ENCODE results near the gene ALG2.

Gene ALG2

DNA sequence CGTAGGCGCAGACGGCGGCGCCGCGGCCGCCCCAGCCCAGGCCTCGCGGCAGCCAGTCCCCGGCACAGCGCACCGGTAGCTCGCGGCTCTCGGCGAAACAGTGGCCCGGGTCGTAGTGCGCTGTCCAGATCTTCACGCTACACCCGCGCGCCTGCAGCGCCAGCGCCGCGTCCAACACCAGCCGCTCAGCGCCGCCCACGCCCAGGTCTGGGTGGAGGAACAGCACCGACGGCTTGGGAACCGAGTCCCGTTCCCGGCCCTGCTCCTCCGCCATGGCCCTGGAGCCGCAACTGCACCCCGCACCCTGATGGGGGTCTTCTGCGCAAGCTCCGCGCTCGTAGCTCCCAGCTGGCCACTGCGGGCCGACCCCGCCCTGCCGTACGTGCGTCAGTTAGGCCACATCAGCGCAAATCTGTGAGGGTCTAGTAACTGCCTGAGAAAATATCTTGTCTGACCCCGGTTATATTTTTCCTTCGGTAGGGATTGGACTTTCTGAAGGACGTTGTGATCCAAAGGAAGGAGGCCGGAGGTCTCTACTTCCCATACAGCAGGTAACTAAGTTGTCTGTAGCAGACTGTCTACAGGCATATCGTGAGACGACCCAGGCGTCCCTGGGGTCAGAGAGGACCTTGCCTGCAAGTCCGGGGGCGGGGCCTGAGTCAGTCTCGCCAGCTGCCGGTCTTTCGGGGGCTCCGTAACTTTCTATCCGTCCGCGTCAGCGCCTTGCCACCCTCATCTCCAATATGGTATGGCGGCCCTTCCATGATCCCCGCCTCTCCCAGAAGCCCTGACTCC lies at the start of gene ALG2, which contains the start of gene SEC61B:
ALG2 (minus strand) TSS at position 322 of the 795 bp plus-strand sequence; CDS start at position 274, 48 bp downstream.
SEC61B (plus strand) TSS at position 662 of the 795 bp plus-strand sequence; CDS start at position 744, 82 bp downstream.
- Mint-ChIP-seq H3K9me3 (no peaks in the 10 kb centered on the region), H3K4me1 (ENCODE audit: low read depth) (peaks cover 42% of the 10 kb centered on the region), H3K27me3 (ENCODE audit: low read depth) (no peaks in the 10 kb centered on the region), H3K36me3 (ENCODE audit: low read depth) (peaks cover 53% of the 10 kb centered on the region), H3K4me3 (peak within 1 kb of the TSS; percentile 98), H3K27ac (peak within 1 kb of the TSS; percentile 99)
- DNase-seq (ENCODE audit: low spot score), result peak; percentile 90

GRCh38 chr9:99270491-99270890 lies 48.7 kb upstream of the ALG2 start:
- no peak overlapping the region for H3K4me3 Mint-ChIP-seq
- H3K4me1 Mint-ChIP-seq (ENCODE audit: low read depth), result peaks cover 9% of the 10 kb centered on the region
- no peak for DNase-seq (ENCODE audit: low spot score)
- H3K36me3 Mint-ChIP-seq (ENCODE audit: low read depth), result no peaks in the 10 kb centered on the region
- no peaks in the 10 kb centered on the region for H3K9me3 Mint-ChIP-seq
- peaks cover 6% of the 10 kb centered on the region for H3K27me3 Mint-ChIP-seq (ENCODE audit: low read depth)
- H3K27ac Mint-ChIP-seq, result no peak overlapping the region

DNA sequence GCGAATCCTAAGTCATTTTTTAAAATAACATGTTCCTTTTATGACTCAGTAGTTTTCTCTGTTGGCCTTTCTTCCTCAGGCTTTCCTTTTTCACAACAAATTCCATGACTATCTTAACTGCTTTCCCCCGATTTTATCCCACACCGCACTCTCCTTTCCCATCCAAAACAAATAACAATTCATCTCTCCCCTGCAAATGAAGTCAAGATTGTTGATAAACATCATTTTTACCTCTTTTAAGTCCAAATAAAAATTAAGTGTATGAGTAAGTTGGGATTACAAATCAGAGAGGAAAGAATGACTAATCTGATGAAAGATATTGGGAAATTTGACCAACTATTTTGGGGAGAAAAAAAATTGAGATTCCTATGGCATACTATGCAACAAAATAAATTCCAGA lies 47.7 kb upstream of the ALG2 start:
- H3K36me3 Mint-ChIP-seq (ENCODE audit: low read depth), result no peaks in the 10 kb centered on the region
- no peak overlapping the region for H3K4me3 Mint-ChIP-seq
- no peak overlapping the region for H3K27ac Mint-ChIP-seq
- peaks cover 9% of the 10 kb centered on the region for H3K4me1 Mint-ChIP-seq (ENCODE audit: low read depth)
- H3K9me3 Mint-ChIP-seq, result no peaks in the 10 kb centered on the region
- peaks cover 6% of the 10 kb centered on the region for H3K27me3 Mint-ChIP-seq (ENCODE audit: low read depth)
- no peak for DNase-seq (ENCODE audit: low spot score)

- Mint-ChIP-seq H3K27me3 (ENCODE audit: low read depth) (peaks cover 6% of the 10 kb centered on the region), H3K27ac (no peak overlapping the region), H3K4me1 (ENCODE audit: low read depth) (peaks cover 15% of the 10 kb centered on the region), H3K4me3 (no peak overlapping the region), H3K36me3 (ENCODE audit: low read depth) (no peaks in the 10 kb centered on the region), H3K9me3 (no peaks in the 10 kb centered on the region)
- DNase-seq (ENCODE audit: low spot score), result peak; percentile 67
Observed at GRCh38 chr9:99266255-99267023, 44.7 kb upstream of the ALG2 start.

DNA sequence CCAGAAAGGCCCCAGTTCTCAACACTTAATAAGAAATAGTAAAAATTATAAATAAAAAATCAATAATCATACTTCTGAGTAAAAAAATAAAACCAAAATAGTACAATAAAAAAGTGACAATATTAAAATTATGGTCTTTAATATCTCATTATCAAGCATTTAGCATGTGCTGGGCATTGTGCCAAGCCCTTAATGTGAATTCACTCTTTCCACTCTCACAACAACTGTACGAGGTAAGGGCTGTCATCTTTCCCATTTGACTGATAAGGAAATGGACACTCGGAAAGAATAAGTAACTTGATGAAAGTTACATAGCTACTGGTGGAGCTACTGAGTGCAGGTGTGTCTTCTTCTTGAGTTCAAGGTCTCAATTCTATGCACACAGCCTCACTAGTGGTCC lies 43.9 kb upstream of the ALG2 start:
- no peak for DNase-seq (ENCODE audit: low spot score)
- Mint-ChIP-seq H3K27ac (no peak overlapping the region), H3K9me3 (no peaks in the 10 kb centered on the region), H3K27me3 (ENCODE audit: low read depth) (peaks cover 2% of the 10 kb centered on the region), H3K4me1 (ENCODE audit: low read depth) (peaks cover 15% of the 10 kb centered on the region), H3K36me3 (ENCODE audit: low read depth) (no peaks in the 10 kb centered on the region), H3K4me3 (no peak overlapping the region)

DNA sequence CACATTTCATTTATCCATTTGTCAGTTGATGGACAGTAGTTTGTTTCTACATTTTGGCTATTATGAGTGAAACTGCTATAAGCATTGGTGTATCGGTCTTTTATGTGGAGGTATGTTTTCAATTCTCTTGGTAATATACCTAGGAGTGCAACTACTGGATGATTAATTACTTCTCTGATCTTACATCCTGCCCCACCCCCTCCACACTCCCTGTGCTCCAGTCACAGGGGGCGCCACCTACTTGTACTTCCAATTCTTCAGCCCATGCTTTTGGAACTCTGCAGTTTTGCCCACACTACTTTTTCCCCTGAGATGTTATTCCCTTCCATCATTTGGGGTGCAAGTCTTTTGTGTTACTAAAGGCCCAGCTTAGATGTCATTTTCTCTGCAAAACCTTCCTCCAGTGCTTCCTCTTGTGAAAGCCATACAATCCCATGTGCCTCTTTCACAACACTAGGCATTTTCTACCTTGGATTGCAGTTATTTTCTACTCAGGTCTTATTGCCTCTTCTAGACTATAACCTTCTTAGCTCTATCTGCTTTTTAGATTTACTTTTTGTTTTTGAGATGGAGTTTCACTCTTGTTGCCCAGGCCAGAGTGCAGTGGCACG lies 42.4 kb upstream of the ALG2 start:
- DNase-seq (ENCODE audit: low spot score), result no peak

GRCh38 chr9:99262949-99263418 lies 41.2 kb upstream of the ALG2 start:
- Mint-ChIP-seq H3K27me3 (ENCODE audit: low read depth) (no peaks in the 10 kb centered on the region), H3K36me3 (ENCODE audit: low read depth) (no peaks in the 10 kb centered on the region), H3K4me3 (no peak overlapping the region), H3K9me3 (no peaks in the 10 kb centered on the region), H3K4me1 (ENCODE audit: low read depth) (peaks cover 19% of the 10 kb centered on the region), H3K27ac (no peak overlapping the region)
- no peak for DNase-seq (ENCODE audit: low spot score)

More for the DNA sequence above, 42.4 kb upstream of the ALG2 start:
- Mint-ChIP-seq H3K9me3 (no peaks in the 10 kb centered on the region), H3K4me1 (ENCODE audit: low read depth) (peaks cover 19% of the 10 kb centered on the region), H3K27ac (no peak overlapping the region), H3K36me3 (ENCODE audit: low read depth) (no peaks in the 10 kb centered on the region), H3K4me3 (no peak overlapping the region), H3K27me3 (ENCODE audit: low read depth) (no peaks in the 10 kb centered on the region)

DNA sequence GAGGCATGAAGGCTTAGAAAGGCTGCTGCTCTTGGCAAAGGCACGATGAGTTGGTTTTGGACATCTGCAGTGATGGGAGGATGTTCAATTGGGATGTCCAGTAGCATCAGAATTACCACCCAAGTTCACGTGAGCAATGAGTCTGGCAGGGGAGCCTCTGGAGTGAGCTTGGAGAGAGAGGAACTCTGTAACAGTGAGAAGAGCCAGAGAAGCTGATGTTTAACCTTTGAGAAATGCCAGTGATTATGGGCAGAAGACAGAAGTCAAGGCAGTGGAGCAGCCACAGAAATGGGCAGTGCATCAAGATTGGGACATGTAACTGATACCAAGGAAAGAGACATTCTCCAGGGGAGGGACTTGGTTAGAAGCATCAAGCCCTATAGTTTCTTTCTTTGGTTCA lies 40.2 kb upstream of the ALG2 start:
- no peaks in the 10 kb centered on the region for H3K27me3 Mint-ChIP-seq (ENCODE audit: low read depth)

DNA sequence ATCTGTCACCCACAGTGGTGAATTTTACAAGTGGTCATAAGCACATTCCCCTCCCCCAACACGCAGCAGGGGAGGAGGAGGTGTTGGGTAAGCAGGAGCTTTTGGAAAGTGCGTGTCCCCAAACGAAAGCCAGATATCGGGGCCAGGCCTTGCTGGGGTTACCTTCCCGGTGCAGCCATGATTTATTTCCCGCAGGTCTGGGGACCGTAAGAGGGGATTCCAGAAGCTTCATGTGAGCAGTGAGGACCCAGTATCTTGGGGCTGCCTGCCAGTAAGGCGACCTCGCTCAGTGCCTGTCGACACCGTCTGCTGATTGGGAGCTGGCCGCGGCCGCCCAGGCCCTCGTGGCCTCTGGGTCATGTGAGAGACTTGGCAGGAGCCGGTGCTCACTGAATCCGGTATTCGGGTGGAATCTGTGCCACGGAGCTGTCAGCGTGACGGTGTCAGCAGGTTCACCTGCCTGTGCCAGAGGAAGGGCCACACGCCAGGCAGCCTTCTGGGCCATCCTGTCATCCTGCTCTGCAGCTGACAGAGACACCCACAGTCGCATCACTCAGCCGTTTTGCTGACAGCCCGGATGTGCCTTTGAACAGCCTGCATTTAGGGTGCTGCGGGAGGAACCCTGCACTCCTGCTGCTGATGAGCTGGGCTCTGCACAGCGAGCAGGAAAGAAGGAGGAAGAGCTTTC lies 37.6 kb upstream of the ALG2 start:
- Mint-ChIP-seq H3K4me1 (ENCODE audit: low read depth) (peaks cover 16% of the 10 kb centered on the region), H3K27ac (peak overlapping the region; percentile 92), H3K4me3 (peak overlapping the region; percentile 72), H3K9me3 (no peaks in the 10 kb centered on the region), H3K36me3 (ENCODE audit: low read depth) (no peaks in the 10 kb centered on the region), H3K27me3 (ENCODE audit: low read depth) (no peaks in the 10 kb centered on the region)
- DNase-seq (ENCODE audit: low spot score), result peak; percentile 35

More for the DNA sequence above, 40.2 kb upstream of the ALG2 start:
- no peak overlapping the region for H3K4me3 Mint-ChIP-seq
- no peaks in the 10 kb centered on the region for H3K36me3 Mint-ChIP-seq (ENCODE audit: low read depth)
- H3K4me1 Mint-ChIP-seq (ENCODE audit: low read depth), result peaks cover 17% of the 10 kb centered on the region
- no peak for DNase-seq (ENCODE audit: low spot score)
- no peaks in the 10 kb centered on the region for H3K9me3 Mint-ChIP-seq
- H3K27ac Mint-ChIP-seq, result no peak overlapping the region

GRCh38 chr9:99257723-99258389 lies 36.1 kb upstream of the ALG2 start:
- no peaks in the 10 kb centered on the region for H3K9me3 Mint-ChIP-seq
- DNase-seq (ENCODE audit: low spot score), result no peak
- H3K27me3 Mint-ChIP-seq (ENCODE audit: low read depth), result no peaks in the 10 kb centered on the region
- H3K27ac Mint-ChIP-seq, result no peak overlapping the region
- peaks cover 24% of the 10 kb centered on the region for H3K4me1 Mint-ChIP-seq (ENCODE audit: low read depth)
- no peaks in the 10 kb centered on the region for H3K36me3 Mint-ChIP-seq (ENCODE audit: low read depth)
- H3K4me3 Mint-ChIP-seq, result no peak overlapping the region

DNA sequence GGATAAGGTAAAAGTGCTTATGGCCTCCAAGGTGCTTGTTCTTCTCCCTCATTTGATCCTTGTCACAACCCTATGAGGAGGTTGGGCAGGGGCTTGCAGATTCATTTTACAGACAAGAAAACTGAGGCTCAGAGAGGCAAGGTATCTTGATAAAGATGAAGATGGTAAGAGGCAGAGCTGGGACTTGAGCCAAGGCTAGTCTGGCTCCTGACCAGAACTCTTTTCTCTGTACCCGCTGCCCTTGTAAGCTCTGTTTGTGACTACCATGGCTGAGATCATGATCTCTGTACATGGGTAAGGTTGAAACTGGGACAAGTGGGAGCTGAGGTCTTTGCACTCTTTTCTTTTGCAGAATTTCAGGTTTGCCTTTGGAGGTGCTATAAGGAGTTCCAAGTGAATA lies 33.9 kb upstream of the ALG2 start:
- DNase-seq (ENCODE audit: low spot score), result no peak
- Mint-ChIP-seq H3K4me1 (ENCODE audit: low read depth) (peaks cover 26% of the 10 kb centered on the region), H3K27ac (no peak overlapping the region), H3K9me3 (no peaks in the 10 kb centered on the region), H3K36me3 (ENCODE audit: low read depth) (no peaks in the 10 kb centered on the region), H3K27me3 (ENCODE audit: low read depth) (no peaks in the 10 kb centered on the region), H3K4me3 (no peak overlapping the region)

- H3K27ac Mint-ChIP-seq, result peak overlapping the region; percentile 87
- no peaks in the 10 kb centered on the region for H3K27me3 Mint-ChIP-seq (ENCODE audit: low read depth)
- H3K4me1 Mint-ChIP-seq (ENCODE audit: low read depth), result peaks cover 28% of the 10 kb centered on the region
- H3K4me3 Mint-ChIP-seq, result peak overlapping the region; percentile 66
- H3K9me3 Mint-ChIP-seq, result no peaks in the 10 kb centered on the region
- H3K36me3 Mint-ChIP-seq (ENCODE audit: low read depth), result no peaks in the 10 kb centered on the region
- DNase-seq (ENCODE audit: low spot score), result peak; percentile 93
Observed at GRCh38 chr9:99253772-99254431, 32.2 kb upstream of the ALG2 start.

DNA sequence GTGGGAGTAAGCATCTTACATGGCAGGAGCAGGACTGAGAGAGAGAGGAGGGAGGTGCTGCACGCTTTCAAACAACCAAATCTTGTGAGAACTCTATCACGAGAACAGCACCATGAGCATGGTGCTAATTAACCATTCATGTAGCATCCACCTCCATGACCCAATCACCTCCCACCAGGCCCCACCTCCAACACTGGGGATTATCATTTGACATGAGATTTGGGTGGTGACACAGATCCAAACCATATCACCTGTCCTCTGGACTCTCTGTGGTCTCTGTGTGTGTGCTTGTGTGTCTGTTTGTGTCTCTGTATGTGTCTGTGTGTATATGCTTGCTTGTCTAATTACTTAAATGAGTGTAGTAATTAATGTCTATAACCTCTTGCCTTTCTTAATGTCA lies 31.4 kb upstream of the ALG2 start:
- peak overlapping the region; percentile 66 for H3K4me3 Mint-ChIP-seq
- H3K27me3 Mint-ChIP-seq (ENCODE audit: low read depth), result no peaks in the 10 kb centered on the region
- DNase-seq (ENCODE audit: low spot score), result peak; percentile 60
- no peaks in the 10 kb centered on the region for H3K36me3 Mint-ChIP-seq (ENCODE audit: low read depth)
- no peaks in the 10 kb centered on the region for H3K9me3 Mint-ChIP-seq
- peaks cover 28% of the 10 kb centered on the region for H3K4me1 Mint-ChIP-seq (ENCODE audit: low read depth)
- H3K27ac Mint-ChIP-seq, result peak overlapping the region; percentile 87

All from T-helper 2 cell treated with Interferon-gamma antibody and Interleukin-4, amounts not matched to agents 5 μg/mL and 100 μg/mL, for 36 hours (primary cell).